OCI-LY3 (cell line): ENCODE measurements around the gene TBX10.

Experiments
- H2AFZ ChIP-seq: fragments of 200-600, 300-600 bp; shearing (Covaris generic); 2 replicates; pipeline ENCODE4 v1.6.0; 2014; ENCODE audit warnings: antibody characterized with exemption, low read depth, low read length
- H3K27ac ChIP-seq: fragments of 200-600, 300-600 bp; sonication (generic); 2 replicates; pipeline ENCODE4 v1.5.1; 2014; ENCODE audit warnings: mild to moderate bottlenecking, low read length, moderate library complexity, mixed read lengths
- H3K27me3 ChIP-seq: fragments of 200-600, 300-600 bp; sonication (generic); 2 replicates; pipeline ENCODE4 v1.6.1; 2014; ENCODE audit warnings: low read depth, low read length, mixed read lengths
- H3K36me3 ChIP-seq: fragments of 200-600, 300-600 bp; sonication (generic); replicated peaks from 2 replicates; pipeline ENCODE3; 2014; ENCODE audit warnings: low read depth, low read length, mixed read lengths
- H3K4me1 ChIP-seq: fragments of 300-600, 200-600 bp; sonication (generic); 2 replicates; pipeline ENCODE4 v1.6.1; 2014; ENCODE audit warnings: low read length, mixed read lengths
- H3K4me2 ChIP-seq: fragments of 200-600, 300-600 bp; sonication (generic); 2 replicates; pipeline ENCODE4 v1.6.1; 2014; ENCODE audit warnings: low read length, mixed read lengths
- H3K4me3 ChIP-seq: fragments of 300-600, 200-600 bp; sonication (generic); 2 replicates; pipeline ENCODE4 v1.5.1; 2014; ENCODE audit warnings: antibody characterized with exemption, mild to moderate bottlenecking, low read length, moderate library complexity
- H3K79me2 ChIP-seq: fragments of 300-600, 200-600 bp; shearing (Covaris generic); 2 replicates; pipeline ENCODE4 v1.6.1; 2014; ENCODE audit warnings: mild to moderate bottlenecking, low read length, mixed read lengths
- H3K9ac ChIP-seq: fragments of 300-600, 200-600 bp; shearing (Covaris generic); 2 replicates; pipeline ENCODE4 v1.6.0; 2014; ENCODE audit warnings: mild to moderate bottlenecking, low read length, moderate library complexity
- H3K9me3 ChIP-seq: fragments of 200-600, 300-600 bp; shearing (Covaris generic); 2 replicates; pipeline ENCODE4 v1.6.1; 2014; ENCODE audit warnings: low read length, mixed read lengths; ENCODE audit not compliant: insufficient read depth
- H4K20me1 ChIP-seq: fragments of 200-600, 300-600 bp; sonication (generic); 2 replicates; pipeline ENCODE4 v1.6.1; 2016; ENCODE audit warnings: low read length, mixed read lengths; ENCODE audit not compliant: insufficient read depth
- CTCF ChIP-seq: fragments of 200-600, 300-600 bp; sonication (generic); IDR thresholded peaks from 2 replicates; pipeline ENCODE4 v1.5.1; 2014; ENCODE audit warnings: antibody characterized with exemption, low read length, low read depth
- EZH2phosphoT487 ChIP-seq: fragments of 200-600 bp; shearing (Covaris generic); IDR thresholded peaks from 2 replicates; pipeline ENCODE4 v1.6.1; 2018; ENCODE audit warnings: antibody characterized with exemption, mixed run types, low read depth

TBX10 gene

GRCh38 chr11:67614730-67615714 is 24.5 kb downstream of the TBX10 start:
- Histone ChIP-seq H3K79me2 (no peaks in the 10 kb centered on the region), H3K4me3 (peak overlapping the region; percentile 69), H3K9me3 (no peaks in the 10 kb centered on the region), H3K9ac (peak overlapping the region; percentile 82), H3K27ac (peak overlapping the region; percentile 80), H2AFZ (no peak overlapping the region), H3K36me3 (peaks cover 10% of the 10 kb centered on the region), H3K27me3 (peaks cover 2% of the 10 kb centered on the region; the same call in 1 of the 2 replicates), H3K4me1 (peaks cover 22% of the 10 kb centered on the region), H4K20me1 (no peaks in the 10 kb centered on the region), H3K4me2 (peak overlapping the region; percentile 78)
- TF ChIP-seq EZH2phosphoT487 (no peak), CTCF (peak; percentile 62)

- H2AFZ ChIP-seq: peak overlapping the region; percentile 8; the same call in 1 of the 2 replicates
- H3K4me1 ChIP-seq: peaks cover 22% of the 10 kb centered on the region
- no peaks in the 10 kb centered on the region for H4K20me1 ChIP-seq
- H3K4me3 ChIP-seq: peak overlapping the region; percentile 69
- H3K4me2 ChIP-seq: peak overlapping the region; percentile 78
- H3K9me3 ChIP-seq: no peaks in the 10 kb centered on the region
- H3K27me3 ChIP-seq: peaks cover 2% of the 10 kb centered on the region; the same call in 1 of the 2 replicates
- peak overlapping the region; percentile 82 for H3K9ac ChIP-seq
- H3K36me3 ChIP-seq: peaks cover 10% of the 10 kb centered on the region
- TF ChIP-seq EZH2phosphoT487: no peak
- peak; percentile 41 for TF ChIP-seq CTCF
- no peaks in the 10 kb centered on the region for H3K79me2 ChIP-seq
- peak overlapping the region; percentile 80 for H3K27ac ChIP-seq
Observed at GRCh38 chr11:67613960-67614715, 25.4 kb downstream of the TBX10 start.

- TF ChIP-seq EZH2phosphoT487: no peak
- TF ChIP-seq CTCF: no peak
- H3K9ac ChIP-seq: peak overlapping the region; percentile 82
- H3K4me1 ChIP-seq: peaks cover 22% of the 10 kb centered on the region
- H3K9me3 ChIP-seq: no peaks in the 10 kb centered on the region
- peak overlapping the region; percentile 78 for H3K4me2 ChIP-seq
- peaks cover 17% of the 10 kb centered on the region for H3K36me3 ChIP-seq
- no peaks in the 10 kb centered on the region; the same call in 1 of the 2 replicates for H3K79me2 ChIP-seq
- H3K27me3 ChIP-seq: peaks cover 2% of the 10 kb centered on the region; the same call in 1 of the 2 replicates
- H3K27ac ChIP-seq: peak overlapping the region; percentile 80
- no peaks in the 10 kb centered on the region for H4K20me1 ChIP-seq
- peak overlapping the region; percentile 69 for H3K4me3 ChIP-seq
- peak overlapping the region; percentile 8; the same call in 1 of the 2 replicates for H2AFZ ChIP-seq
Observed at GRCh38 chr11:67613313-67613959, 26.1 kb downstream of the TBX10 start.
